GM10266 (cell line): Measurements from ENCODE around the gene PTPRT.

Source experiments
- DNase-seq: peaks from one replicate; pipeline ENCODE4 v3.0.0; 2012; ENCODE audit errors: extremely low spot score
- TF ChIP-seq, protein P1 (sequence below): IDR thresholded peaks from 2 replicates; pipeline ENCODE4 v1.5.1; 2012; ENCODE audit warnings: mild to moderate bottlenecking, low read depth; ENCODE audit not compliant: control insufficient read depth, insufficient read depth; ENCODE audit errors: missing control alignments

The PTPRT gene

DNA sequence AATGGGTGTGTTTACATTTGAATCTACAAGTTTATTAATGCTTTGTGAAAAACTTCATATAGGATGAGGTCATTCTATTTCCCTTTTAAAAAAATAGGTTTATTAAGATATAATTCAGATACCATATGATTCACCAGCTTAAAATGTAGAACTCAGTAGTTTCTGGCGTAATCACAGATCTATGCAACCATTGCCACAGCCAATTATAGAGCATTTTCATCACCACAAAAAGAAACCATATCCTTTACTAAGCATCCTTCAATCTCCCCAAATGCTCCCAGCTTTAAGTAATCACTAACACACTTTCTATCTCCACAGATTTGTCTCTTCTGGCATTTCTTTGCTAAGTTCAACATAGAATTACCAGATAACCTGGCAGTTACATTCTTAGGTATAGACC is 137.2 kb downstream of the PTPRT start:
- no peak for DNase-seq
- TF ChIP-seq, protein P1, sequence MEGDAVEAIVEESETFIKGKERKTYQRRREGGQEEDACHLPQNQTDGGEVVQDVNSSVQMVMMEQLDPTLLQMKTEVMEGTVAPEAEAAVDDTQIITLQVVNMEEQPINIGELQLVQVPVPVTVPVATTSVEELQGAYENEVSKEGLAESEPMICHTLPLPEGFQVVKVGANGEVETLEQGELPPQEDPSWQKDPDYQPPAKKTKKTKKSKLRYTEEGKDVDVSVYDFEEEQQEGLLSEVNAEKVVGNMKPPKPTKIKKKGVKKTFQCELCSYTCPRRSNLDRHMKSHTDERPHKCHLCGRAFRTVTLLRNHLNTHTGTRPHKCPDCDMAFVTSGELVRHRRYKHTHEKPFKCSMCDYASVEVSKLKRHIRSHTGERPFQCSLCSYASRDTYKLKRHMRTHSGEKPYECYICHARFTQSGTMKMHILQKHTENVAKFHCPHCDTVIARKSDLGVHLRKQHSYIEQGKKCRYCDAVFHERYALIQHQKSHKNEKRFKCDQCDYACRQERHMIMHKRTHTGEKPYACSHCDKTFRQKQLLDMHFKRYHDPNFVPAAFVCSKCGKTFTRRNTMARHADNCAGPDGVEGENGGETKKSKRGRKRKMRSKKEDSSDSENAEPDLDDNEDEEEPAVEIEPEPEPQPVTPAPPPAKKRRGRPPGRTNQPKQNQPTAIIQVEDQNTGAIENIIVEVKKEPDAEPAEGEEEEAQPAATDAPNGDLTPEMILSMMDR: no peak

DNA sequence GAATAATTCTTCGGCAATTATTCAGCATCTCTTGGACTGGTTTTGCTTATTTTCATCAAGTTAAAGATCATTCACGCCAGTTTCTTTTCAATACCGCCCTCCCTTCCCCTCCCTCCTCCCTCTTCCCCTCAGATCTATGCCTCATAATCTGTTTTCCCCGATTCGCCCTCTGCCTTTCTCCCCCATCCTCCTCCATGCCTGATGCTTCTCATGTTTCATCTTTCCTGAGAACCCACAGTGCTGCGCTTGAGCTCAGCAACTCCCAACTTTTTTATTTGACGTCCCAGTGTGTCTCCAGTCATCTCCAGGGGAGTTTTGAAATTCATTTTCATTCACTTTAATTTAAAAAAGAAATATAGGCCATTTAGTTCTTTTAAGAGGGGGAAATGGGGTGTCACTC is 142.7 kb downstream of the PTPRT start:
- DNase-seq: no peak
- TF ChIP-seq, protein P1: no peak

DNA sequence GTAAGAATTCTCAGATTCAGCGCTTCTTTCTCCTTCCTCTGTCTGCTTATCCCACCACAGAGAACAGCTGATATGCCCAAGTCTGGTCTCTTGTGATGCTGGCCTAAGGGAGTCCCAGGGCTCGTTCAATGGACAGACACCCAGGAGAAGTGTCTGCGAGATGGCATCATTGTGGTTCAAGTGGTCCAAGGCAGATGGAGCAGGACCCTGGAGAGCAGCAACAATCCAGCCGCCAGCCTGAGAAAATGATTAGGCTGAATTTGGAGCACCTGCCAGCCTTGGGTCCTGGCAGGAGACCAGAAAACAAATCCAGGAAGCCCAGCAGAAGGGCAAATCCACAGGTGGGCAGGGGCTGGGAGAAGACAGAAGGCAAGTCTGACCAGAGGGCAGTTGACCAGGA is 145.8 kb downstream of the PTPRT start:
- no peak for DNase-seq
- TF ChIP-seq, protein P1: no peak

DNA sequence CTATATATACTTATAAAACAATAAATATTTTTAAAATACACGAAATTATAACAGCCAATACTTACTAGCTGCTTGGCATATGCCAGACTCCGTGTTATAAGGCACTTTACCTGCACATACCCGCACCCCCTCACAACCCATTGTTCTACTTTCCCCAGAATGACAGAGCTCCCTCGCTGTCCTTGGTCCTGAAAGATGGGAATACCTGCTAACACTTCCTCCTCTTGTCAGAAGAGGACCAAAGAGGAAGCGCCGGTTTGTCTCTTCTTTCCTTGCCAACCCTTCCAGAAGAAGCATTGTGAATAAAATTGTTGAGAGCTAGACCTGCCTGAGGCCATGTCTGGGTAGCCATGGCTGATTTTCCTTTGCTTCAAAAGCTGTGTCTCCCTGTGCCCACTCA is 149.3 kb downstream of the PTPRT start:
- no peak for DNase-seq
- TF ChIP-seq, protein P1: no peak

DNA sequence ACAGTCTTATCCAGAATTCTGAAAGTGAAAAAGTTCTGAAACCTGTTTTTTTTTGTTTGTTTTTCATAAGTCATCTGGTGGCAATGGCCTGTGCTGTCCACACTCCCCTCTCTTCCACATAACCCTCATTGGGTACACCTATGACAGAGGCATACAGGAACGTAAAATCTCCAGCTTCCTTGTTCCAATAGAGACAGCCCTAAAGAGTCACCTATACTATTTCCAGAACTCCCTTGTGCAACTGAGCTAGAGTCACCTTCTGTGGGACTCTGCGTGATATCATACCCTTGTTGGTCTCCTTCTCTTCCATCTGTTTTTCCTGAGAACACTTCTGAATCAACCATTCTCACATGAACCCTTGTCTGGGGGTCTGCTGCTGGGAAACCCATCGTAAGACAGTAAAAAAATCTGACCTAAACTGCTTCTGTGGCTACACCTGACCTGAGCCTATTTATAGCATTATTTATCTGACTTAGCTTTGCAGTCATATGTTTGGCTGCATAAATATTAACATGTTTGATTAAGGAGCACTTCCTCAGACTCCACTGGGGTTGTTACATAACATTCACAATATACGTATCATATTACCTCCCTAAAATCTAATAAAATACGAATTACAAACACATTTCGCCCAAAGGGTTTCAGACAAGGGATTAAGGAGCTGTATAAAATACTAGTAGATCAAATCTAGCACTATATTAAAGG is 151.9 kb downstream of the PTPRT start:
- no peak for DNase-seq
- TF ChIP-seq, protein P1: no peak

DNA sequence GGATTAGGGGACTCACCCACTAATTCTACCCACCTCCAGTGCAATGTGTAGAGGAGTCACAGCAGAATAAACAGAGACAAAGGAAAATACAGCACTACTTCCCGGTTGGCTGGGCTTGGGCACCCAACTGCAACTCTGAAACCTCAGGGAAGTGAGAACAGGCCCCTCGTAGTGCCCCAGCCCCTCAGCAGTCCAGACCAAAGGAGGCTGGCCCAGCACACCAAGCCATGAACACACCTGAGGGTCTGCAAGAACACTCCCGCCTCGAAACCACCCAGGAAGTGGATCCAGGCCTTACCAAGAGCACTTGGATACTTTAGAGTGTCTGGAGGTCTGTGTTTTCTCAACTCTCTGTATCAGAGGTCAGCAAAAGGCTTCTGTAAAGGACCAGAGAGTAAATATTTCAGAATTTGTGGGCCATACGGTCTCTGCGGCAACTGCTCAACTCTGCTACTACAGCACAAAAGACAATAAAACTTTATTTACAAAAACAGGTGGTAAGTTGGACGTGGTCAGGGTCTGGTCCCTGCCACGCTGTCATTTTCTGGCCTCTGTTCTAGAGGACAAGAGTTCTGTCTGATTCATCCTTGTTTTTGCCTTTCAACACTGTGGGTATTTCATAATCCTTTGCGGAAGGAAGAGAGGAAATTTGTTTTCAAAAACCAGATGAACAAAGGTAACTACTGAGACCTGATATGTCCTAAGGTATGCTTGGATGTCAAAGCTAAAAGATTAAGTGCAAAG is 154.6 kb downstream of the PTPRT start:
- TF ChIP-seq, protein P1: no peak
- DNase-seq: no peak

DNA sequence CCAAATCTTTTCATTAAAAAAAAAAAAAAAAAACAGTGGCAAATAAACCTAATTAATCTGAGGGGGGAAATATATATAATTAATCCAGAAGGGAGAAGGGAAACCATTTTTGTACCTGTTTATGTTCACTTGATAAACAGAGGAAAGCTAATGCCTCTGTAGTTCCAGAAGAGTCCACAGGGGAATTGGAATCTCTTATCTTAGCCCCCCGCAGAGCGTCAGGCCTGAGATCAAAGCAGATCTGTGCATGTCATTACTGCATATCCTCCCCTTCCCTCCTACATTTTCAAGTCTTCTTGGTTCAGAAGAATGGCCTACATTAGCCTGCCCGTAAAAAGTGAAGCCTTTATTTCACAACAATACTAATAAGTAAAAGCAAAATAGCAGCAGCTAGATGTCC is 157.2 kb downstream of the PTPRT start:
- DNase-seq: no peak
- TF ChIP-seq, protein P1: no peak
